Panc1 (cell line): ENCODE measurements around the gene ZDHHC8. TPM values are rescaled to one million over a fixed set of nuclear protein-coding genes. Genes with fewer than 3 reads are reported as not detected.

Experiments used
- ATAC-seq: fragments of 200-7000 bp; cut with Tn5 transposase; 2 replicates; pipeline ENCODE4 v1.9.1; 2020; ENCODE audit warnings: mild to moderate bottlenecking, moderate library complexity
- BruUV-seq: library from RNA; stranded (reverse); fragments of 400-500 nt; replicated peaks from 2 replicates; lab custom pipeline; 2021; lab: Mats Ljungman, UMichigan
- CTCF ChIA-PET: fragments of 300-600 bp; sonication (Branson Sonifier 250); formaldehyde crosslinking; loops from one replicate; lab custom pipeline; 2022; ENCODE audit warnings: antibody characterized with exemption; lab: Charles Lee
- POLR2A ChIA-PET: fragments of 300-600 bp; sonication (Branson Sonifier 250); formaldehyde crosslinking; loops from one replicate; lab custom pipeline; 2022; ENCODE audit warnings: antibody characterized with exemption; lab: Charles Lee
- DNase-seq: peaks from one replicate; pipeline ENCODE4 v3.0.0-alpha.2; 2010; ENCODE audit warnings: low read depth, low spot score
- H3K27ac ChIP-seq: 2 replicates; pipeline ENCODE4 v1.5.1; 2011; ENCODE audit warnings: mild to moderate bottlenecking, low read length, inconsistent platforms
- H3K27me3 ChIP-seq: fragments of 200-500 bp; sonication (Bioruptor generic); 2 replicates; pipeline ENCODE4 v1.6.0; 2014; ENCODE audit warnings: low read length, inconsistent platforms; ENCODE audit not compliant: control insufficient read depth, insufficient read depth
- H3K36me3 ChIP-seq: fragments of 200-500 bp; sonication (Bioruptor generic); 2 replicates; pipeline ENCODE4 v1.5.1; 2014; ENCODE audit warnings: inconsistent platforms, mild to moderate bottlenecking, low read length, moderate library complexity; ENCODE audit not compliant: control insufficient read depth, insufficient read depth
- H3K4me1 ChIP-seq: 2 replicates; pipeline ENCODE4 v1.5.1; 2011; ENCODE audit warnings: inconsistent platforms, mild to moderate bottlenecking, low read length, moderate library complexity; ENCODE audit not compliant: control insufficient read depth, insufficient read depth
- H3K4me3 ChIP-seq, 2 experiments: 2 replicates each; pipeline ENCODE4 v1.5.1; 2011 to 2012; ENCODE audit warnings: low read depth in 2 of 2, low read length in 2 of 2, mild to moderate bottlenecking in 2 of 2, inconsistent platforms in 1 of 2, moderate library complexity in 1 of 2
- H3K9me3 ChIP-seq: fragments of 200-500 bp; sonication (Bioruptor generic); 2 replicates; pipeline ENCODE4 v1.5.1; 2014; ENCODE audit warnings: low read depth, mild to moderate bottlenecking, inconsistent platforms, low read length, moderate library complexity; ENCODE audit not compliant: control insufficient read depth, insufficient read depth
- CTCF ChIP-seq: fragments of 450-650 bp; IDR thresholded peaks from 2 replicates; pipeline ENCODE4 v1.5.1; 2017; ENCODE audit warnings: mild to moderate bottlenecking
- POLR2AphosphoS5 ChIP-seq: IDR thresholded peaks from 2 replicates; pipeline ENCODE4 v1.6.1; 2012; ENCODE audit warnings: mild to moderate bottlenecking, low read depth, low read length, moderate library complexity
- REST ChIP-seq, 2 experiments: IDR thresholded peaks; 2 replicates each; pipeline ENCODE4 v1.6.1; 2011 to 2012; ENCODE audit warnings: low read depth in 2 of 2, control low read depth in 1 of 2, low read length in 1 of 2, mild to moderate bottlenecking in 1 of 2, moderate library complexity in 1 of 2; ENCODE audit not compliant: insufficient read depth in 1 of 2
- SIN3A ChIP-seq: IDR thresholded peaks from 2 replicates; pipeline ENCODE4 v1.6.1; 2012; ENCODE audit warnings: low read depth, mild to moderate bottlenecking, low read length, moderate library complexity, borderline replicate concordance; ENCODE audit not compliant: insufficient read depth
- TCF7L2 ChIP-seq: IDR thresholded peaks from 2 replicates; pipeline ENCODE4 v1.6.1; 2011; ENCODE audit warnings: mild to moderate bottlenecking, low read depth, low read length, inconsistent platforms
- in situ Hi-C: cut with HindIII; loops from 2 replicates; pipeline ENCODE4 v1.10.0; 2016; ENCODE audit warnings: low sequenced_read_pairs, low pct_unique_long_range_greater_than_20kb
- intact Hi-C: fragments of 100-400 bp; cut with micrococcal nuclease; formaldehyde crosslinking; loops from one replicate; pipeline ENCODE4 v1.10.0; 2022; ENCODE audit not compliant: unreplicated experiment
- total RNA-seq: library from RNA; stranded (reverse); gene quantifications from one replicate; pipeline ENCODE4 v1.2.1, GENCODE V29; 2021; ENCODE audit not compliant: unreplicated experiment

The ZDHHC8 gene
- total RNA-seq, 1 experiment from 2014 or later: 79.0 TPM

GRCh38 chr22:20166703-20167102 is 35.1 kb downstream of the ZDHHC8 start:
- DNase-seq: no peak
- intact Hi-C loops: no loop called here
- TF ChIP-seq TCF7L2: no peak
- no peak for TF ChIP-seq CTCF
- Histone ChIP-seq H3K27me3 (no peaks in the 10 kb centered on the region), H3K9me3 (no peaks in the 10 kb centered on the region), H3K36me3 (no peaks in the 10 kb centered on the region), H3K4me1 (no peaks in the 10 kb centered on the region), H3K27ac (no peak overlapping the region), H3K4me3 (no peak overlapping the region)
- BruUV-seq: no TSS peak
- in situ Hi-C loops: no loop called here
- ChIA-PET POLR2A (no interaction called here), CTCF (interaction anchor here (0.7 kb wide), 1 partner anchor 35 kb away, joined by 3 read pairs; no protein-coding TSS in a partner anchor)
- no peak for ATAC-seq

GRCh38 chr22:20167643-20168322 is 36.2 kb downstream of the ZDHHC8 start:
- ATAC-seq (no peak), DNase-seq (no peak)
- POLR2A ChIA-PET: no interaction called here
- CTCF ChIA-PET: no interaction called here
- Histone ChIP-seq H3K27ac (no peak overlapping the region), H3K27me3 (no peaks in the 10 kb centered on the region), H3K36me3 (no peaks in the 10 kb centered on the region), H3K9me3 (no peaks in the 10 kb centered on the region), H3K4me3 (no peak overlapping the region), H3K4me1 (no peaks in the 10 kb centered on the region)
- TF ChIP-seq POLR2AphosphoS5 (no peak), REST (IDR thresholded peaks at IDR 0.05; ENCODE audit: insufficient read depth in 1 of 2, low read depth in 2 of 2, low read length in 1 of 2) (peak; percentile 38 to 60; a peak in 3 of 4 replicates)
- no TSS peak for BruUV-seq
- intact Hi-C loops: no loop called here
- in situ Hi-C loops: no loop called here

- Histone ChIP-seq H3K36me3 (no peaks in the 10 kb centered on the region), H3K4me1 (no peaks in the 10 kb centered on the region; the same call in 1 of the 2 replicates), H3K27me3 (no peaks in the 10 kb centered on the region), H3K27ac (no peak overlapping the region), H3K9me3 (no peaks in the 10 kb centered on the region), H3K4me3 (no peak overlapping the region)
- TF ChIP-seq SIN3A (no peak), TCF7L2 (no peak), REST (IDR thresholded peaks at IDR 0.05; ENCODE audit: insufficient read depth in 1 of 2, low read depth in 2 of 2, low read length in 1 of 2) (no peak), POLR2AphosphoS5 (no peak), CTCF (no peak)
- in situ Hi-C loops: no loop called here
- intact Hi-C loops: no loop called here
- ATAC-seq (no peak), DNase-seq (no peak)
- ChIA-PET POLR2A (no interaction called here), CTCF (no interaction called here)
- BruUV-seq: no TSS peak
These were observed 37.7 kb downstream of the ZDHHC8 start for GRCh38 chr22:20169253-20169822.
